Fibroblast of lung (primary cell): Measurements from ENCODE around the gene SRSF3. TPM values are rescaled to one million over a fixed set of nuclear protein-coding genes. Genes with fewer than 3 reads are reported as not detected.
A peak's percentile ranks its signal among the peaks of the same experiment; 100 is the strongest.

Experiments used
- DNase-seq, 2 donors: peaks; one replicate each; pipeline versions ENCODE4 v3.0.0 to v3.0.0-alpha.2; 2010; ENCODE audit warnings: low read depth in 2 of 2
- H2AFZ ChIP-seq: 2 replicates; pipeline ENCODE4 v1.5.1; 2012; ENCODE audit warnings: low read length, control low read depth, inconsistent platforms
- H3K27ac ChIP-seq: 2 replicates; pipeline ENCODE4 v1.5.1; 2011; ENCODE audit warnings: low read length, control low read depth; ENCODE audit not compliant: insufficient read depth
- H3K27me3 ChIP-seq: 2 replicates; pipeline ENCODE4 v1.5.1; 2011; ENCODE audit warnings: mild to moderate bottlenecking, low read length; ENCODE audit not compliant: control insufficient read depth, insufficient read depth
- H3K36me3 ChIP-seq: 2 replicates; pipeline ENCODE4 v1.5.1; 2011; ENCODE audit warnings: low read length; ENCODE audit not compliant: control insufficient read depth, insufficient read depth
- H3K4me1 ChIP-seq: 2 replicates; pipeline ENCODE4 v1.5.1; 2011; ENCODE audit warnings: low read length; ENCODE audit not compliant: control insufficient read depth, insufficient read depth; ENCODE audit errors: extremely low read depth
- H3K4me2 ChIP-seq: 2 replicates; pipeline ENCODE4 v1.5.1; 2011; ENCODE audit warnings: low read length, control low read depth; ENCODE audit not compliant: insufficient read depth; ENCODE audit errors: extremely low read depth
- H3K4me3 ChIP-seq, 4 experiments: fragments of 200-600 bp in 1 of 4; sonication (generic) in 1 of 4; replicated peaks in 1 of 4; 2 replicates each; pipeline ENCODE4 v1.5.1; 2011 to 2016; ENCODE audit warnings: low read length in 4 of 4, low read depth in 3 of 4, mild to moderate bottlenecking in 3 of 4, control low read depth in 2 of 4, inconsistent platforms in 1 of 4, mixed read lengths in 1 of 4; ENCODE audit not compliant: insufficient read depth in 1 of 4; ENCODE audit errors: control extremely low read depth in 1 of 4
- H3K79me2 ChIP-seq: 2 replicates; pipeline ENCODE4 v1.5.1; 2012; ENCODE audit warnings: mild to moderate bottlenecking, low read length, inconsistent platforms; ENCODE audit not compliant: control insufficient read depth, insufficient read depth
- H3K9ac ChIP-seq: 2 replicates; pipeline ENCODE4 v1.5.1; 2011; ENCODE audit warnings: mild to moderate bottlenecking, low read length, control low read depth; ENCODE audit not compliant: insufficient read depth
- H3K9me3 ChIP-seq: 2 replicates; pipeline ENCODE4 v1.5.1; 2012; ENCODE audit warnings: low read depth, low read length; ENCODE audit not compliant: control insufficient read depth, insufficient read depth
- H4K20me1 ChIP-seq: 2 replicates; pipeline ENCODE4 v1.5.1; 2011; ENCODE audit warnings: low read length; ENCODE audit not compliant: control insufficient read depth, insufficient read depth; ENCODE audit errors: extremely low read depth
- CTCF ChIP-seq, 2 donors: IDR thresholded peaks in 1 of 2; conservative IDR thresholded peaks in 1 of 2; 1 replicate in 1 of 2; 2 replicates in 1 of 2; pipeline ENCODE4 v1.5.1; 2011 to 2012; ENCODE audit warnings: low read length in 2 of 2, control low read depth in 1 of 2, inconsistent platforms in 1 of 2, low read depth in 1 of 2, mild to moderate bottlenecking in 1 of 2
- EZH2 ChIP-seq: IDR thresholded peaks from 2 replicates; pipeline ENCODE4 v1.5.1; 2012; ENCODE audit warnings: low read length, control low read depth, mild to moderate bottlenecking; ENCODE audit errors: missing control alignments
- polyA plus RNA-seq, 2 donors: library from polyadenylated mRNA; depleted of rRNA in 1 of 2; stranded (reverse) in 1 of 2; unstranded in 1 of 2; fragments of >200 nt; gene quantifications; 2 replicates each; pipeline ENCODE4 v1.2.1, GENCODE V29; 2011 to 2012; ENCODE audit warnings: missing spikeins in 1 of 2
- total RNA-seq: library from RNA; depleted of rRNA; stranded (reverse); fragments of >200 nt; gene quantifications from 2 replicates; pipeline ENCODE4 v1.2.1, GENCODE V29; 2014

SRSF3 gene
- total and polyA plus RNA-seq, 2 donors (not counting 1 experiment from before 2014, with no cell fraction given) = 191 to 435 TPM

GRCh38 chr6:36574679-36575078, 19.5 kb upstream of the SRSF3 start:
- no peak overlapping the region for H2AFZ ChIP-seq
- no peak overlapping the region for H3K4me2 ChIP-seq
- no peak overlapping the region for H3K9ac ChIP-seq
- H3K27ac ChIP-seq = no peak overlapping the region
- TF ChIP-seq CTCF (conservative IDR thresholded peaks at IDR 0.05 in 1 of 2, IDR thresholded peaks at IDR 0.05 in 1 of 2; ENCODE audit: low read depth in 1 of 2, low read length in 2 of 2) (no peak), EZH2 (no peak)
- H3K9me3 ChIP-seq = no peaks in the 10 kb centered on the region
- no peak overlapping the region for H3K4me3 ChIP-seq
- H3K79me2 ChIP-seq = no peaks in the 10 kb centered on the region
- no peak for DNase-seq
- H3K27me3 ChIP-seq = no peaks in the 10 kb centered on the region
- H3K4me1 ChIP-seq = peaks cover 4% of the 10 kb centered on the region
- H4K20me1 ChIP-seq = no peaks in the 10 kb centered on the region
- no peaks in the 10 kb centered on the region for H3K36me3 ChIP-seq

GRCh38 chr6:36576578-36576977, 17.6 kb upstream of the SRSF3 start:
- H3K27me3 ChIP-seq = no peaks in the 10 kb centered on the region
- H3K9me3 ChIP-seq = no peaks in the 10 kb centered on the region
- no peaks in the 10 kb centered on the region for H3K36me3 ChIP-seq
- no peak for DNase-seq
- H3K79me2 ChIP-seq = no peaks in the 10 kb centered on the region
- TF ChIP-seq CTCF (conservative IDR thresholded peaks at IDR 0.05 in 1 of 2, IDR thresholded peaks at IDR 0.05 in 1 of 2; ENCODE audit: low read depth in 1 of 2, low read length in 2 of 2) (no peak), EZH2 (no peak)
- no peak overlapping the region for H3K4me3 ChIP-seq
- no peak overlapping the region for H3K4me2 ChIP-seq
- peaks cover 4% of the 10 kb centered on the region for H3K4me1 ChIP-seq
- no peak overlapping the region for H3K9ac ChIP-seq
- no peak overlapping the region for H3K27ac ChIP-seq
- no peaks in the 10 kb centered on the region for H4K20me1 ChIP-seq
- no peak overlapping the region for H2AFZ ChIP-seq

GRCh38 chr6:36577301-36577700, 16.9 kb upstream of the SRSF3 start:
- no peaks in the 10 kb centered on the region for H3K9me3 ChIP-seq
- H3K27me3 ChIP-seq = no peaks in the 10 kb centered on the region
- H3K4me1 ChIP-seq = peaks cover 4% of the 10 kb centered on the region
- DNase-seq = peak; percentile 65 to 97
- H3K27ac ChIP-seq = no peak overlapping the region
- H3K79me2 ChIP-seq = no peaks in the 10 kb centered on the region
- H2AFZ ChIP-seq = no peak overlapping the region
- H3K36me3 ChIP-seq = no peaks in the 10 kb centered on the region
- TF ChIP-seq EZH2 = no peak
- TF ChIP-seq CTCF (conservative IDR thresholded peaks at IDR 0.05 in 1 of 2, IDR thresholded peaks at IDR 0.05 in 1 of 2; ENCODE audit: low read depth in 1 of 2, low read length in 2 of 2) = no peak
- no peak overlapping the region for H3K4me3 ChIP-seq
- no peak overlapping the region for H3K9ac ChIP-seq
- peak overlapping the region; percentile 23 for H3K4me2 ChIP-seq
- H4K20me1 ChIP-seq = no peaks in the 10 kb centered on the region
